GM13977 (cell line): ENCODE data around the gene BHLHA9.

Experiments
- DNase-seq: peaks from one replicate; pipeline ENCODE4 v3.0.0; 2012; ENCODE audit warnings: low spot score
- CTCF ChIP-seq: IDR thresholded peaks from 2 replicates; pipeline ENCODE4 v1.5.1; 2012; ENCODE audit warnings: mild to moderate bottlenecking, control low read depth; ENCODE audit not compliant: insufficient read depth; ENCODE audit errors: extremely low read depth, missing control alignments
- in situ Hi-C: fragments of 300-500 bp; cut with MboI; formaldehyde crosslinking; loops from one replicate; pipeline ENCODE4 v1.12.0; 2022; ENCODE audit warnings: low sequenced_read_pairs, low pct_unique_long_range_greater_than_20kb, mixed read lengths, inconsistent platforms; ENCODE audit not compliant: unreplicated experiment

The BHLHA9 gene

GRCh38 chr17:1264196-1264595, 6.0 kb upstream of the BHLHA9 start:
- no peak for DNase-seq
- in situ Hi-C loops = no loop called here
- TF ChIP-seq CTCF = no peak

DNA sequence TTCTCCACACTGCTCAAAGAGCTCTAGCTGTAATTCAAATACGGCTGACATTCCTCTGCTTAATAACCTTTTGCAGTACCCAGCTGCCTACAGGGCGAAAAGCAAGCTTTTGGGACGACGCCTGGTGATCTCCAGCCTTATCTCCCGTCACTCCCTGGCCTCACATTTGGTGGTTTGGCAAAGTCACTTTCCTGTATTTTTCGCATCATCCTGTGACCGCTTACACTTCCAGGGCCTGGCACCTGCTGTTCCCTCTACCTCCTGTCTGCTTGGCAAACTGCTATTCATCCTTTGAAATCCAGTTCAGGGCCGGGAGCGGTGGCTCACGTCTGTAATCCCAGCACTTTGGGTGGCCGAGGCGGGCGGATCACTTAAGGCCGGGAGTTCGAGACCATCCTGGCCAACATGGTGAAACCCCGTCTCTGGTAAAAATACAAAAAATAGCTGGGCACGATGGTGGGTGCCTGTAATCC, 2.7 kb upstream of the BHLHA9 start:
- in situ Hi-C loops = no loop called here
- TF ChIP-seq CTCF = no peak
- no peak for DNase-seq

DNA sequence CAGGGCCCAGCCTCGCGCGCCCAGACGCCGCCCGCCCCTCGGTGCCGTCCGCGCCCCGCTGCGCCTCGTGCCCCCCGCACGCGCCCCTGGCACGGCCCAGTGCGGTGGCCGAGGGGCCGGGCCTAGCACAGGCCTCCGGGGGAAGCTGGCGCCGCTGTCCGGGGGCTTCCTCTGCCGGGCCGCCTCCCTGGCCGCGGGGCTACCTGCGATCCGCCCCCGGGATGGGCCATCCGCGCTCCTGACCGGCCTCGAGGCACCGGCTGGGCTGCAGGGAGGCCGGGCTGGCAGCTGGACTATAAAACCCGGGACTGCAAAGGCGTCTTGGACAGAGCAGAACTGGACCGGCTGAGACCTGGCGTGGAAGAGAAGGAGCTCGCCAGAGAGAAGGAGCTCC, 783 bp downstream of the BHLHA9 start:
- TF ChIP-seq CTCF = no peak
- in situ Hi-C loops = loop anchor here (10.0 kb wide), 1 partner anchor 54 kb away; no protein-coding TSS in a partner anchor
- DNase-seq = no peak

DNA sequence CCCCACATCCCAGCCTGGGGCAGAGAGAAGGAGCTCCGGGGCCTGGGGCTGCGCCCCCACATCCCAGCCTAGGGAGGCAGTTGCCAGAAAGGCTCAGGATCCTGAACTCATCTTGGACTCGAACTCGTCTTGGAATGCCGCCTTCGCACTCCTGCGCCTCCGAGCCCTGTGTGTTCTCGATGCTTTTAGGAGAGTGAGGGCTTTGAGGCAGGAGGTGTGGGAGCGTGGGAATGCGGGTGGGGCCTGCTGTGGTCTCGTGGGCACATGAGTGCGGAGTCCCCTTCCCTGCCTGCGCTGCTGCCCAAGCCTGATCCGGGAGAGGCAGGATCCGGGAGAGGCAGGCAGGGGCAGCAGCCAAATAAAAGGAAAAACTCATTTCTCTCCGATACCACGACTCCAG, 1.2 kb downstream of the BHLHA9 start:
- in situ Hi-C loops = loop anchor here (10.0 kb wide), 1 partner anchor 53 kb away; no protein-coding TSS in a partner anchor
- TF ChIP-seq CTCF = no peak
- no peak for DNase-seq

DNA sequence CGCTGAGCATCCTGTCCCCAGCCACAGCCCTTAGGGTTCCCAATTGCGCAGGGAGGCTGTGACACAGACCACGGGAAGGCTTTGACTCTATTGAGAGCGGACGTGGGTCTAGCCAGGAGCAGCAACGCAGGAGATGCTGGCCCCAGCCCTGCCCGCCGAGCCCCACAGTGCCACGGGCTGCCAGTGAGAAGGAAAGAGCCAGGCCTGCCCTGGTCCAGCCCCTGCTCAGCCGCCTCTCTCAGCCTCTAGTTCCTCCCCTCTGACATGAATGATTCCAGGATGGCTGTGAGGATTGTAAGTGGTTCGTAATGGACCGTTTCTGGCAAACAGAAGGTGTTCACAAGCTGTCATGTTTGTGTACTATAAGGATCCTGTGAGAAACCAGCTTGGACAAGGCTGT, 2.5 kb downstream of the BHLHA9 start:
- in situ Hi-C loops = loop anchor here (10.0 kb wide), 1 partner anchor 52 kb away; no protein-coding TSS in a partner anchor
- no peak for TF ChIP-seq CTCF
- no peak for DNase-seq

DNA sequence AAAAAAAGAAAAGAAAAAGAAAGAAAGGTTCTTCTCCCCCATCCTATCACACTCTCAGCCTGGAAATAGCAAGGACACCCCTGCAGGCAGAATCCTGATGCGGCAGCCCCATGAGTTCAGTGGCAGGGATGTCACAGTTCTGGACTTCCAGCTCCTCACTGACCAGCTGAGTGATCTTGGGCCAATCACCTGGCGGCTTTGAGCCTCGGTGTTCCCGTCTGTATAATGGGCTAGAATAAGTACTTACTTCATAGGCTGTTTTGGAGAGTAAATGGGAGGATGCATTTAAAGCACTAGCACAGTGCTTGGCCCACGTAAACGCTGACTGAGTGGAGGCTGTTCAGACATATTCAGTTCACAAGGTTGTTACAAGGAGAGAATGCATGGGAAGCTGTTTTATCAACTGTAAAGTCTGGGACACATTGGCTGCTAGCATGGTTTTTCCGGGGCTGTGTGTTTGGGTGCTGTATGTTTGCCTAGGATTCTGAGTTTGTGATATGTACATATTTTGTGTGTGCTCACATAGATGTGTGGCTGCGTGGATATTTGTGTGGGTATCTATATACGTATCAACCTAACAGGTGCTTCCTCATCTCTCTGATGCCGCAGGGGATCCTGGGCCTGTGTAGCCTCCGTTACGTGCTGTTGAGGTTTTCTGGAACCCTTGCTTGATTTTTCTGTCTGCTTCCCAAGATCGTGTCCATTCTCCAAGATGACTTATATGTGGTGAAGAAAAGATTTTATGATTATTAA, 3.4 kb downstream of the BHLHA9 start:
- in situ Hi-C loops = loop anchor here (10.0 kb wide), 1 partner anchor 51 kb away; no protein-coding TSS in a partner anchor
- DNase-seq = no peak
- no peak for TF ChIP-seq CTCF

DNA sequence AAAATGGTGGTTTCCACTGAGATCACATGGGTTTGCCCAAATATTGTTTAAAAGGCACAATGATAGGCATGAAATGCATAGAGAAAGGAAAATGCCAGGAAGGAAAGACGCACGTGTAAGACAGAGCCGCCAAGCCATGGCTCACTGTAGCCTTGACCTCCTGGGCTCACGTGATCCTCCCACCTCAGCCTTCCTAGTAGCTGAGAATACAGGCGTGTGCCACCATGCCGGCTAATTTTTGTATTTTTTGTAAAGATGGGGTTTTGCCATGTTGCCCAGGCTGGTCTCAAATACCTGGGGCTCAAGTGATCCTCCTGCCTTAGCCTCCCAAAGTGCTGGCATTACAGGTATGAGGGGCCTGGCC, 4.0 kb downstream of the BHLHA9 start:
- in situ Hi-C loops = loop anchor here (10.0 kb wide), 1 partner anchor 51 kb away; no protein-coding TSS in a partner anchor
- DNase-seq = no peak
- no peak for TF ChIP-seq CTCF
